ENCODE data around the gene C1orf210. TPM values are rescaled to one million over a fixed set of nuclear protein-coding genes. Genes with fewer than 3 reads are reported as not detected.

Gene C1orf210
- total and polyA plus RNA-seq, 2 of the 4 experiments (the other 2 are of a cell fraction): not detected

- in situ Hi-C loops (cut with MboI; ENCODE audit: low sequenced_read_pairs) (no loop called here), dilution Hi-C loops (cut with HindIII; ENCODE audit: low sequenced_read_pairs, unreplicated experiment) (no loop called here), intact Hi-C loops (cut with micrococcal nuclease) (no loop called here)
- Histone ChIP-seq H3K27ac (ENCODE audit: insufficient read depth, low read length) (no peak overlapping the region), H3K56ac (ENCODE audit: extremely low read depth, insufficient read depth, low read length) (no peak overlapping the region), H3K36me3 (ENCODE audit: control insufficient read depth, insufficient read depth, low read length) (no peaks in the 10 kb centered on the region), H3K4ac (ENCODE audit: low read depth, low read length) (no peak overlapping the region), H3K4me1 (ENCODE audit: control insufficient read depth, insufficient read depth, low read length) (peaks cover 6% of the 10 kb centered on the region; the same call in 1 of the 2 replicates), H2BK120ac (ENCODE audit: low read depth, low read length) (no peak overlapping the region), H2AFZ (replicated peaks; ENCODE audit: low read length, poor library complexity) (peak overlapping the region; percentile 64), H3K4me3 (ENCODE audit: insufficient read depth, low read depth, low read length) (no peak overlapping the region), H3K9me3 (ENCODE audit: control insufficient read depth, insufficient read depth, low read length) (no peaks in the 10 kb centered on the region), H4K20me1 (ENCODE audit: insufficient read depth, low read length) (no peaks in the 10 kb centered on the region), H3K14ac (replicated peaks; ENCODE audit: low read depth, low read length) (no peak overlapping the region), H3K4me2 (ENCODE audit: low read depth, low read length) (no peak overlapping the region), H2BK20ac (ENCODE audit: low read depth, low read length) (no peak overlapping the region), H4K91ac (ENCODE audit: insufficient read depth, low read depth, low read length) (no peak overlapping the region), H3K27me3 (ENCODE audit: control insufficient read depth, insufficient read depth, low read length) (peaks cover 5% of the 10 kb centered on the region; the same call in 1 of the 2 replicates), H3K9ac (ENCODE audit: low read depth, low read length) (no peak overlapping the region), H2BK5ac (ENCODE audit: low read depth, low read length, poor library complexity, severe bottlenecking) (no peak overlapping the region), H2AK5ac (ENCODE audit: low read depth, low read length) (no peak overlapping the region), H3K23ac (ENCODE audit: low read depth, low read length) (no peak overlapping the region; the same call in 1 of the 2 replicates), H3K9me1 (ENCODE audit: insufficient read depth, low read length) (no peaks in the 10 kb centered on the region; the same call in 1 of the 2 replicates), H2AK9ac (replicated peaks; ENCODE audit: low read depth, low read length, poor library complexity) (peak overlapping the region; percentile 3), H3K18ac (ENCODE audit: low read depth, low read length) (no peak overlapping the region), H4K8ac (ENCODE audit: low read depth in 2 of 2, low read length in 2 of 2) (no peak overlapping the region), H3K79me1 (ENCODE audit: low read depth in 1 of 2, low read length in 2 of 2) (no peaks in the 10 kb centered on the region), H4K5ac (ENCODE audit: low read depth, low read length) (no peak overlapping the region), H2BK15ac (ENCODE audit: low read depth, low read length) (no peak overlapping the region)
- DNase-seq (peak; percentile 4), ATAC-seq (ENCODE audit: low read depth) (no peak)
- POLR2A ChIA-PET (ENCODE audit: unreplicated experiment): no interaction called here
- BruUV-seq (replicated peaks): no TSS peak
- WGBS, 2 experiments (ENCODE audit: extremely low coverage in 2 of 2, insufficient read length in 1 of 2): 72% methylated on average over 5 of the region's 12 CpGs; no CpG with 5 or more reads in 1 of the 2 experiments
- TF ChIP-seq FOS (IDR thresholded peaks at IDR 0.05; ENCODE audit: low read depth, low read length) (no peak), CTCF (conservative IDR thresholded peaks at IDR 0.05; ENCODE audit: low read depth, low read length) (no peak), MXI1 (IDR thresholded peaks at IDR 0.05; ENCODE audit: borderline replicate concordance, low read depth, low read length) (no peak), CEBPB (IDR thresholded peaks at IDR 0.05; ENCODE audit: low read depth, low read length) (no peak), RFX5 (IDR thresholded peaks at IDR 0.05; ENCODE audit: low read depth, low read length) (no peak), USF2 (IDR thresholded peaks at IDR 0.05; ENCODE audit: low read depth, low read length) (no peak), RCOR1 (IDR thresholded peaks at IDR 0.05; ENCODE audit: insufficient replicate concordance, low read length) (no peak), BHLHE40 (IDR thresholded peaks at IDR 0.05; ENCODE audit: low read depth, low read length) (no peak), MAFK (IDR thresholded peaks at IDR 0.05; ENCODE audit: low read depth, low read length) (no peak), RAD21 (IDR thresholded peaks at IDR 0.05; ENCODE audit: low read length) (no peak), POLR2A (IDR thresholded peaks at IDR 0.05; ENCODE audit: low read depth, low read length) (no peak), ELK1 (IDR thresholded peaks at IDR 0.05; ENCODE audit: borderline replicate concordance, low read depth, low read length) (no peak)
- CTCF ChIA-PET: no interaction called here
These were observed 13.9 kb downstream of the C1orf210 start for GRCh38 chr1:43271186-43272118.
